Fibroblast of lung (primary cell): Measurements from ENCODE around the gene FAM217A.

Experiments used
- CTCF ChIP-seq, 2 donors: IDR thresholded peaks in 1 of 2; conservative IDR thresholded peaks in 1 of 2; 1 replicate in 1 of 2; 2 replicates in 1 of 2; pipeline ENCODE4 v1.5.1; 2011 to 2012; ENCODE audit warnings: low read length in 2 of 2, control low read depth in 1 of 2, inconsistent platforms in 1 of 2, low read depth in 1 of 2, mild to moderate bottlenecking in 1 of 2
- EZH2 ChIP-seq: IDR thresholded peaks from 2 replicates; pipeline ENCODE4 v1.5.1; 2012; ENCODE audit warnings: low read length, control low read depth, mild to moderate bottlenecking; ENCODE audit errors: missing control alignments

GRCh38 chr6:4032475-4032874 lies 46.5 kb downstream of the FAM217A start:
- no peak for TF ChIP-seq CTCF (conservative IDR thresholded peaks at IDR 0.05 in 1 of 2, IDR thresholded peaks at IDR 0.05 in 1 of 2; ENCODE audit: low read depth in 1 of 2, low read length in 2 of 2)
- TF ChIP-seq EZH2: no peak
